Tibial nerve (tissue), 4 donors: ENCODE data around the gene SNX13. TPM values are rescaled to one million over a fixed set of nuclear protein-coding genes. Genes with fewer than 3 reads are reported as not detected.

Experiments used
- DNase-seq, 2 donors: peaks; one replicate each; pipeline ENCODE4 v3.0.0-alpha.2; 2019; ENCODE audit warnings: low spot score in 2 of 2
- H3K27ac ChIP-seq, 4 donors: fragments of 200-600 bp; sonication (generic) in 3 of 4; one replicate each; pipeline ENCODE4 v1.5.1; 2017 to 2019; ENCODE audit warnings: mild to moderate bottlenecking in 1 of 4
- H3K27me3 ChIP-seq, 2 donors: fragments of 200-600 bp; sonication (generic) in 1 of 2; one replicate each; pipeline versions ENCODE4 v1.5.1 to v1.6.0; 2017 to 2019
- H3K36me3 ChIP-seq, 3 donors: fragments of 200-600 bp; sonication (generic); one replicate each; pipeline ENCODE4 v1.5.1; 2018 to 2019
- H3K4me1 ChIP-seq, 4 donors: fragments of 200-600 bp; sonication (generic) in 3 of 4; one replicate each; pipeline ENCODE4 v1.5.1; 2017 to 2019
- H3K4me3 ChIP-seq, 4 donors: fragments of 200-600 bp; sonication (generic) in 3 of 4; one replicate each; pipeline ENCODE4 v1.5.1; 2017 to 2019; ENCODE audit warnings: mild to moderate bottlenecking in 1 of 4, moderate library complexity in 1 of 4
- H3K9me3 ChIP-seq, 4 donors: fragments of 200-600 bp; sonication (generic) in 3 of 4; one replicate each; pipeline ENCODE4 v1.5.1; 2017 to 2019
- EP300 ChIP-seq, 2 donors: sonication (generic); formaldehyde crosslinking; IDR thresholded peaks; one replicate each; pipeline ENCODE4 v1.6.1; 2017; ENCODE audit warnings: antibody characterized with exemption in 2 of 2, mild to moderate bottlenecking in 1 of 2
- POLR2A ChIP-seq, 2 donors: fragments of 450-650 bp; IDR thresholded peaks; one replicate each; pipeline ENCODE4 v1.6.1; 2017; ENCODE audit warnings: antibody characterized with exemption in 2 of 2, mild to moderate bottlenecking in 2 of 2, moderate library complexity in 2 of 2
- WGBS, 2 donors: methylation state at CpG; one replicate each; pipeline ENCODE4 v1.1.5; 2018; 5-methylcytosine and 5-hydroxymethylcytosine counted together
- total RNA-seq, 4 donors: library from RNA; depleted of rRNA; stranded (reverse); fragments of >200 nt; gene quantifications; one replicate each; pipeline ENCODE4 v1.1.0, GENCODE V29; 2016
- TF ChIP-seq, protein P1 (sequence below), 5 experiments: fragments of 200-600 bp in 3 of 5; fragments of 450-650 bp in 2 of 5; sonication (generic) in 3 of 5; IDR thresholded peaks; one replicate each; pipeline ENCODE4 v1.5.1; 2016 to 2019; ENCODE audit warnings: antibody characterized with exemption in 5 of 5, mild to moderate bottlenecking in 3 of 5, moderate library complexity in 2 of 5

The SNX13 gene
- total RNA-seq, 4 donors from 2014 or later, result 52.8 to 77.6 (median 58.9) TPM

DNA sequence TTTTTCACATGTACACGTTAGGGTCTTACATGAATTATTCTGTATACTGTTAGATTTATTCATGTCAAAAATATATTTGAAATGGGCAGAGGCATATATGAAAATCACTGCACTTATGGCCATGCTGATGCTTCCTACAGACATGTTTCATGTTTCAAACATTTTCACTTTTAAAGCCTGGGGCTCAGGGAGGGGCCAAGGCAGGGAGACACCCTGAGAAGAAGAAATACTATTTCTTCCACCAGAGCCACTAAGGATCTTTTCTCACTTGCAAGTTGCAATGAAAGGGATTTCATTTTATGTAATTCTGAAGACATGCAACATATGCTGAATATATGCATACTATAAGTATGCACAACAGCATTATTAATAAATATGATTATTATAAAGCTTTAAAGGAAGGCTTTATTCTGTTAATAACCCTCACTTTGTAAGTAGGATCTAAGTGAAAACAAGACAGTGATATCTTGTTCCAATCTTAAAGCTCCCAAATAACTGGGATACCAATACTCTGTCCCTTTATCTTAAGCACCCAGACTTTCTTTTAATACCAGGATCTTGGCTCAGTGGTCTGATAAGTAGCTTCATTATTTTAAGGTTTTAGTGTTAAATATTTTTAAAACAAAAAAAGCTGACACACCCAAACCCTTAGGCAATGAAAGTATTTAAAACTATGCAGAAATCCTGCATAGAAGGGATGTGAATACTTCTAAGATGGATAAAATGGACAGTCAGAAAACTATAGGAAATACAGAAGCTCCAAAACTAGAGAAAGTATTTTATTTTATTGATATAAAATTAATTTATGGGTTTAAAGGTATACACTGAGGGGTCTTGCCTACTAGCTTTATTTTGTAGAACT, 148.0 kb downstream of the SNX13 start:
- no peak overlapping the region for H3K27ac ChIP-seq
- peaks cover 0 to 39% (median 3%) of the 10 kb centered on the region in 3 donors for H3K36me3 ChIP-seq
- no peaks in the 10 kb centered on the region for H3K9me3 ChIP-seq
- 78 to 80% methylated on average over 1 of the region's 1 CpG for WGBS, 2 donors
- H3K27me3 ChIP-seq, result no peaks in the 10 kb centered on the region
- no peak for DNase-seq
- TF ChIP-seq POLR2A (IDR thresholded peaks at IDR 0.05), result no peak
- TF ChIP-seq EP300 (IDR thresholded peaks at IDR 0.05), result no peak
- H3K4me1 ChIP-seq, result no peaks in the 10 kb centered on the region
- H3K4me3 ChIP-seq, result no peak overlapping the region

DNA sequence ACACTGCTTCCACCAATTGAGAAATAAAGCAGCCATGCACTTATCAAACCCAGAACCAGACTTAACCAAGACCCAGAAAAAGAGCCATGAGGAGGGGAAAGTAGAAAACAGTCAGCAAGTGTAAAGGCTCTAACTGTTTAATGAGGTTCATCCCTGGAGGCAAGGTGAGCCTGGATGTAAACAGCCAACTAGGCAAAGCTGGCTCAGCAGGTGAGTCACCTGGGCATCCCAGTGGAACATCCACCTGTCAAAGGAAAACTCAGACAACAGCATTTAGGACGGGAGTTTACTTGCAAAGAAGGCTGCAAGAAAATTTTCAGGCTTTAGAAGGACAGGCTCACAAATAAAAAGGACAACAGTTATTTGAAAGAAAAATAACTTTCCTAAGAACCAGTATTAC, 153.0 kb downstream of the SNX13 start:
- H3K27ac ChIP-seq, result no peak overlapping the region
- H3K36me3 ChIP-seq, result peaks cover 0 to 7% (median 0%) of the 10 kb centered on the region in 3 donors
- 81 to 100% methylated on average over 1 of the region's 1 CpG for WGBS, 2 donors
- H3K9me3 ChIP-seq, result no peaks in the 10 kb centered on the region
- TF ChIP-seq, protein P1, sequence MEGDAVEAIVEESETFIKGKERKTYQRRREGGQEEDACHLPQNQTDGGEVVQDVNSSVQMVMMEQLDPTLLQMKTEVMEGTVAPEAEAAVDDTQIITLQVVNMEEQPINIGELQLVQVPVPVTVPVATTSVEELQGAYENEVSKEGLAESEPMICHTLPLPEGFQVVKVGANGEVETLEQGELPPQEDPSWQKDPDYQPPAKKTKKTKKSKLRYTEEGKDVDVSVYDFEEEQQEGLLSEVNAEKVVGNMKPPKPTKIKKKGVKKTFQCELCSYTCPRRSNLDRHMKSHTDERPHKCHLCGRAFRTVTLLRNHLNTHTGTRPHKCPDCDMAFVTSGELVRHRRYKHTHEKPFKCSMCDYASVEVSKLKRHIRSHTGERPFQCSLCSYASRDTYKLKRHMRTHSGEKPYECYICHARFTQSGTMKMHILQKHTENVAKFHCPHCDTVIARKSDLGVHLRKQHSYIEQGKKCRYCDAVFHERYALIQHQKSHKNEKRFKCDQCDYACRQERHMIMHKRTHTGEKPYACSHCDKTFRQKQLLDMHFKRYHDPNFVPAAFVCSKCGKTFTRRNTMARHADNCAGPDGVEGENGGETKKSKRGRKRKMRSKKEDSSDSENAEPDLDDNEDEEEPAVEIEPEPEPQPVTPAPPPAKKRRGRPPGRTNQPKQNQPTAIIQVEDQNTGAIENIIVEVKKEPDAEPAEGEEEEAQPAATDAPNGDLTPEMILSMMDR (IDR thresholded peaks at IDR 0.05), result no peak
- no peak for TF ChIP-seq POLR2A (IDR thresholded peaks at IDR 0.05)
- TF ChIP-seq EP300 (IDR thresholded peaks at IDR 0.05), result no peak
- no peak for DNase-seq
- H3K4me3 ChIP-seq, result no peak overlapping the region
- no peaks in the 10 kb centered on the region for H3K4me1 ChIP-seq
- no peaks in the 10 kb centered on the region for H3K27me3 ChIP-seq

GRCh38 chr7:17786314-17786852, 153.9 kb downstream of the SNX13 start:
- Histone ChIP-seq H3K27ac (no peak overlapping the region), H3K4me3 (no peak overlapping the region), H3K4me1 (no peaks in the 10 kb centered on the region), H3K9me3 (no peaks in the 10 kb centered on the region), H3K36me3 (peaks cover 0 to 7% (median 0%) of the 10 kb centered on the region in 3 donors), H3K27me3 (no peaks in the 10 kb centered on the region)
- DNase-seq, result no peak
- WGBS, 2 donors, result 33 to 51% methylated on average over 6 of the region's 6 CpGs
- TF ChIP-seq POLR2A (IDR thresholded peaks at IDR 0.05) (no peak), EP300 (IDR thresholded peaks at IDR 0.05) (no peak)
- TF ChIP-seq, protein P1 (IDR thresholded peaks at IDR 0.05), result no peak

DNA sequence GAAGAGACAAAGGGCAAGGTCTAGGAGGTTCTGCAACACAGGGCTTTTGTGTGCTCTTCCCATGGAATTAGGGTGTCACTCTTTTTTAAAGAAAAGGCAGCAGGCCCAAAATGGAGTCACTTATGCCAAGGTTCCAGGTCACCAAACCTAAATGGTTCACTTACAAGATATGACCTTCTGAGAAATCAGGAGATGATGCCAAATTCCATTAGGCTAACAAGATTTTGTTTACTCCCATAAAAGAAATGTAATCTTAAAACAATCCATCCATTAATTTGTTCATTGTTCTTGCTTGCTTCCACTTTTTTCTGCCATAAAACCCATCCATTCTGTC, 158.1 kb downstream of the SNX13 start:
- H3K9me3 ChIP-seq, result no peaks in the 10 kb centered on the region
- no peaks in the 10 kb centered on the region for H3K4me1 ChIP-seq
- H3K36me3 ChIP-seq, result no peaks in the 10 kb centered on the region
- TF ChIP-seq, protein P1 (IDR thresholded peaks at IDR 0.05), result no peak
- no peak for TF ChIP-seq EP300 (IDR thresholded peaks at IDR 0.05)
- TF ChIP-seq POLR2A (IDR thresholded peaks at IDR 0.05), result no peak
- H3K27me3 ChIP-seq, result no peaks in the 10 kb centered on the region
- no peak overlapping the region for H3K4me3 ChIP-seq
- no peak overlapping the region for H3K27ac ChIP-seq
- no peak for DNase-seq

GRCh38 chr7:17781491-17782215, 158.6 kb downstream of the SNX13 start:
- H3K36me3 ChIP-seq, result no peaks in the 10 kb centered on the region
- no peak overlapping the region for H3K4me3 ChIP-seq
- no peaks in the 10 kb centered on the region for H3K9me3 ChIP-seq
- TF ChIP-seq POLR2A (IDR thresholded peaks at IDR 0.05), result no peak
- no peak for DNase-seq
- 80 to 82% methylated on average over 7 of the region's 7 CpGs for WGBS, 2 donors
- H3K27me3 ChIP-seq, result no peaks in the 10 kb centered on the region
- H3K27ac ChIP-seq, result no peak overlapping the region
- no peaks in the 10 kb centered on the region for H3K4me1 ChIP-seq

- Histone ChIP-seq H3K4me3 (no peak overlapping the region), H3K27me3 (no peaks in the 10 kb centered on the region), H3K27ac (no peak overlapping the region), H3K36me3 (no peaks in the 10 kb centered on the region), H3K9me3 (no peaks in the 10 kb centered on the region), H3K4me1 (no peaks in the 10 kb centered on the region)
- WGBS, 2 donors, result 97 to 100% methylated on average over 1 of the region's 1 CpG
- DNase-seq, result no peak
- TF ChIP-seq POLR2A (IDR thresholded peaks at IDR 0.05) (no peak), EP300 (IDR thresholded peaks at IDR 0.05) (no peak)
- TF ChIP-seq, protein P1 (IDR thresholded peaks at IDR 0.05), result no peak
These were observed 160.9 kb downstream of the SNX13 start for GRCh38 chr7:17779381-17779780.
